Right cardiac atrium (tissue), 5 donors: ENCODE measurements around the gene ABHD16B. TPM values are rescaled to one million over a fixed set of nuclear protein-coding genes. Genes with fewer than 3 reads are reported as not detected.

Experiments
- ATAC-seq, 2 donors: fragments of 200-7000 bp; cut with Tn5 transposase; one replicate each; pipeline versions ENCODE4 v1.8.0 to v1.9.1; 2020; ENCODE audit warnings: moderate library complexity in 2 of 2, mild to moderate bottlenecking in 1 of 2
- DNase-seq, 3 donors: peaks; one replicate each; pipeline ENCODE4 v3.0.0-alpha.2; 2020
- H3K27ac ChIP-seq: one replicate; pipeline ENCODE4 v1.5.1; 2013; ENCODE audit warnings: mild to moderate bottlenecking, low read length, control low read depth, moderate library complexity
- H3K27me3 ChIP-seq: one replicate; pipeline ENCODE4 v1.6.1; 2013; ENCODE audit not compliant: control insufficient read depth, insufficient read depth
- H3K4me1 ChIP-seq: one replicate; pipeline ENCODE4 v1.6.1; 2013; ENCODE audit warnings: low read length; ENCODE audit not compliant: control insufficient read depth, insufficient read depth
- H3K4me3 ChIP-seq: one replicate; pipeline ENCODE4 v1.5.1; 2013; ENCODE audit warnings: low read length, control low read depth
- H3K9me3 ChIP-seq: one replicate; pipeline ENCODE4 v1.6.1; 2013; ENCODE audit warnings: low read length; ENCODE audit not compliant: control insufficient read depth
- WGBS: extraction: QIAGEN DNeasy Blood & Tissue Kit; methylation state at CpG from one replicate; pipeline ENCODE4 v1.1.7; 2013; 5-methylcytosine and 5-hydroxymethylcytosine counted together
- intact Hi-C, 4 donors: fragments of 100-400 bp; cut with DNase I; formaldehyde crosslinking; loops; one replicate each; pipeline versions ENCODE4 v1.11.0 to v1.14.0; 2022 to 2023
- polyA plus RNA-seq: library from polyadenylated mRNA; stranded (reverse); fragments of 200-250 nt; gene quantifications from one replicate; pipeline ENCODE4 v1.2.3, GENCODE V29; 2013
- total RNA-seq, 4 donors: library from RNA; stranded (reverse); fragmentation: NEBNext Ultra II Directional; extraction: Animal tissue kit (Norgen Biotek cat#: 25700); gene quantifications; one replicate each; pipeline ENCODE4 v1.2.1, GENCODE V29; 2021
- donor health status: healthy with polysubstance abuse.
- donor health status: DM: no; HTN: yes; CAD: no.
- donor health status: DM: no; HTN: no; CAD: no.
- donor health status: DM: no; HTN: yes; CAD: no; lungs with severe emphysema.
- donor health status: DM: yes; HTN: yes; CAD: no.

Gene ABHD16B
- total and polyA plus RNA-seq, 5 donors = 0.54 TPM; not detected in 4

GRCh38 chr20:63882257-63883200 lies 21.2 kb downstream of the ABHD16B start:
- WGBS = 86% methylated on average over 28 of the region's 28 CpGs
- intact Hi-C loops = no loop called here

GRCh38 chr20:63883201-63883593 lies 21.9 kb downstream of the ABHD16B start:
- no peak overlapping the region for H3K27ac ChIP-seq
- no peaks in the 10 kb centered on the region for H3K27me3 ChIP-seq
- ATAC-seq (no peak), DNase-seq (peak in 1 of 3 donors; percentile 6)
- intact Hi-C loops = no loop called here
- no peaks in the 10 kb centered on the region for H3K4me1 ChIP-seq
- 88% methylated on average over 6 of the region's 6 CpGs for WGBS
- H3K4me3 ChIP-seq = no peak overlapping the region
- no peaks in the 10 kb centered on the region for H3K9me3 ChIP-seq

More at GRCh38 chr20:63882257-63883200, 21.2 kb downstream of the ABHD16B start:
- Histone ChIP-seq H3K4me1 (no peaks in the 10 kb centered on the region), H3K4me3 (no peak overlapping the region), H3K9me3 (no peaks in the 10 kb centered on the region), H3K27me3 (no peaks in the 10 kb centered on the region), H3K27ac (no peak overlapping the region)
- DNase-seq (peak in 2 of 3 donors; percentile 41 to 42), ATAC-seq (no peak)

- WGBS = 77% methylated on average over 21 of the region's 21 CpGs
- Histone ChIP-seq H3K9me3 (no peaks in the 10 kb centered on the region), H3K27ac (no peak overlapping the region), H3K4me1 (no peaks in the 10 kb centered on the region), H3K27me3 (no peaks in the 10 kb centered on the region), H3K4me3 (no peak overlapping the region)
- ATAC-seq (peak; percentile 73 to 80), DNase-seq (peak; percentile 42 to 77 (median 70))
- intact Hi-C loops = no loop called here
Measured at GRCh38 chr20:63884506-63885263, 23.4 kb downstream of the ABHD16B start.

- H3K27me3 ChIP-seq = no peaks in the 10 kb centered on the region
- H3K4me1 ChIP-seq = no peaks in the 10 kb centered on the region
- no peaks in the 10 kb centered on the region for H3K9me3 ChIP-seq
- DNase-seq = peak in 2 of 3 donors; percentile 35 to 43
- intact Hi-C loops = no loop called here
- no peak for ATAC-seq
- H3K4me3 ChIP-seq = no peak overlapping the region
- WGBS = 86% methylated on average over 27 of the region's 27 CpGs
- no peak overlapping the region for H3K27ac ChIP-seq
Measured at GRCh38 chr20:63885264-63886053, 24.2 kb downstream of the ABHD16B start.

- no peaks in the 10 kb centered on the region for H3K27me3 ChIP-seq
- H3K4me3 ChIP-seq = no peak overlapping the region
- H3K9me3 ChIP-seq = no peaks in the 10 kb centered on the region
- ATAC-seq (no peak), DNase-seq (peak in 2 of 3 donors; percentile 21 to 37)
- intact Hi-C loops = no loop called here
- H3K27ac ChIP-seq = no peak overlapping the region
- 95% methylated on average over 14 of the region's 14 CpGs for WGBS
- H3K4me1 ChIP-seq = no peaks in the 10 kb centered on the region
Measured at GRCh38 chr20:63886054-63886419, 24.7 kb downstream of the ABHD16B start.

GRCh38 chr20:63886921-63887320 lies 25.6 kb downstream of the ABHD16B start:
- ATAC-seq = no peak
- H3K27ac ChIP-seq = no peak overlapping the region
- no peak overlapping the region for H3K4me3 ChIP-seq
- 88% methylated on average over 11 of the region's 11 CpGs for WGBS
- H3K27me3 ChIP-seq = no peaks in the 10 kb centered on the region
- H3K9me3 ChIP-seq = no peaks in the 10 kb centered on the region
- DNase-seq = peak in 2 of 3 donors; percentile 11 to 38
- intact Hi-C loops = no loop called here
- no peaks in the 10 kb centered on the region for H3K4me1 ChIP-seq

- Histone ChIP-seq H3K9me3 (no peaks in the 10 kb centered on the region), H3K4me1 (peaks cover 1% of the 10 kb centered on the region), H3K4me3 (no peak overlapping the region), H3K27ac (no peak overlapping the region), H3K27me3 (no peaks in the 10 kb centered on the region)
- intact Hi-C loops = loop anchor here in 1 of 4 donors (10.0 kb wide), 1 partner anchor 85 kb away; the partner anchor contains the start of gene SAMD10
- DNase-seq (peak in 1 of 3 donors; percentile 20), ATAC-seq (no peak)
- 85% methylated on average over 25 of the region's 25 CpGs for WGBS
Measured at GRCh38 chr20:63889241-63890200, 28.2 kb downstream of the ABHD16B start.

GRCh38 chr20:63890201-63890576 lies 28.9 kb downstream of the ABHD16B start:
- H3K4me3 ChIP-seq = no peak overlapping the region
- no peaks in the 10 kb centered on the region for H3K27me3 ChIP-seq
- H3K27ac ChIP-seq = no peak overlapping the region
- DNase-seq (no peak), ATAC-seq (no peak)
- WGBS = 84% methylated on average over 7 of the region's 7 CpGs
- peaks cover 1% of the 10 kb centered on the region for H3K4me1 ChIP-seq
- intact Hi-C loops = loop anchor here in 1 of 4 donors (10.0 kb wide), 1 partner anchor 85 kb away; the partner anchor contains the start of gene SAMD10
- H3K9me3 ChIP-seq = no peaks in the 10 kb centered on the region

- DNase-seq (no peak), ATAC-seq (no peak)
- 83% methylated on average over 7 of the region's 7 CpGs for WGBS
- Histone ChIP-seq H3K4me3 (no peak overlapping the region), H3K4me1 (peaks cover 1% of the 10 kb centered on the region), H3K9me3 (no peaks in the 10 kb centered on the region), H3K27me3 (no peaks in the 10 kb centered on the region), H3K27ac (no peak overlapping the region)
- intact Hi-C loops = loop anchor here in 1 of 4 donors (10.0 kb wide), 1 partner anchor 84 kb away; the partner anchor contains the start of gene SAMD10
Measured at GRCh38 chr20:63890616-63891015, 29.3 kb downstream of the ABHD16B start.
